Natural killer cell treated with Interleukin-12 subunit alpha and Interleukin-12 subunit beta and Interleukin-15 and Interleukin-18, amount 100 ng/mL, for 72 hours (primary cell): ENCODE results near the gene MRPL48. TPM values are rescaled to one million over a fixed set of nuclear protein-coding genes. Genes with fewer than 3 reads are reported as not detected.
"Not testable (repeated sequence)": the region's sequence is repeated elsewhere in the genome, so short reads cannot be mapped to it uniquely, and the experiment has no call there.

Experiments
- ATAC-seq, 2 donors: fragments of 150-1000 bp; cut with Tn5 transposase in 1 of 2; sonication (Bioruptor Pico), chemical (Tn5 transposase) in 1 of 2; 2 replicates each; pipeline ENCODE4 v1.10.0; 2021
- DNase-seq: peaks from one replicate; pipeline ENCODE4 v3.0.0; 2022; ENCODE audit warnings: low spot score
- H3K27ac Mint-ChIP-seq, 2 donors: 1 replicate in 1 of 2; 2 replicates in 1 of 2; pipeline ENCODE4 v1.8.0; 2022; ENCODE audit warnings: mixed read lengths in 2 of 2, mild to moderate bottlenecking in 1 of 2, moderate library complexity in 1 of 2
- H3K27me3 Mint-ChIP-seq, 2 donors: 1 replicate in 1 of 2; 2 replicates in 1 of 2; pipeline ENCODE4 v1.8.0; 2022; ENCODE audit warnings: mixed read lengths in 2 of 2
- H3K36me3 Mint-ChIP-seq: one replicate; pipeline ENCODE4 v1.8.0; 2022; ENCODE audit warnings: mixed read lengths
- H3K4me1 Mint-ChIP-seq, 2 donors: 1 replicate in 1 of 2; 2 replicates in 1 of 2; pipeline ENCODE4 v1.8.0; 2022; ENCODE audit warnings: low read depth in 2 of 2, mixed read lengths in 2 of 2, mild to moderate bottlenecking in 1 of 2
- H3K4me3 Mint-ChIP-seq: one replicate; pipeline ENCODE4 v1.8.0; 2022; ENCODE audit warnings: mixed read lengths
- H3K9me3 Mint-ChIP-seq: 2 replicates; pipeline ENCODE4 v1.8.0; 2022; ENCODE audit warnings: mixed read lengths
- total RNA-seq, 2 donors: library from RNA; stranded (reverse); gene quantifications; one replicate each; pipeline ENCODE4 v1.2.3, GENCODE V29; 2022

Gene MRPL48
- total RNA-seq, 2 donors from 2014 or later, result 39.9 to 45.0 TPM

DNA sequence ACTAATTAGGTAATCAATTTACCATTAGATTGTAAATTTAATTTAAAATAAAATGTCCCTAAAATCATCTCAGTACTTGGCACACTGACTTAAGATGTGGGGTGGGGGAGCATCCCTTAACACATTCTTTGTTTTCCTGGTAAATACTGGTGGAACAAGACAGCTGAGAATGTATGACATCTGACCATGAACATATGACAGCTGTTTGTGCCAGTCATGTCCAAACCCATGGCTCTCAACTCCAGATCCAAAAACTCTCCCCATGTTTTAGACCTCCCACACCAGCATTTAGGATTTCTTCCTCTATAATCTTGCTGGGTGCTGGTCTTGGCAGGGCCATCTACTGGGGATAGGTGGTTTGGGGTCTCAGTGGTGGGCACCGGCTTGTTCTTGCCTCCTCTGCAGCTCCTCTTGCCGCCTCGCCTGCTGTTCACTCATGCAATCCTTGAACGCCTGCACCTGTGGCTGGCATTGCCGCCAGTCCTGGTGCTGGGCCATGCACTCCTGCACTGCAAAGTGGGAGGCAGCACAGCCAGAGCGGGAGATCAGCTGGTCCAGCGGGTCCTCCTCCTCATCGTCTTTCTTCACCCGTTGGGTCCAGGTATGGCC is 85.2 kb downstream of the MRPL48 start:
- ATAC-seq, result no peak
- Mint-ChIP-seq H3K27ac (no peak overlapping the region), H3K36me3 (peaks cover 11% of the 10 kb centered on the region)

DNA sequence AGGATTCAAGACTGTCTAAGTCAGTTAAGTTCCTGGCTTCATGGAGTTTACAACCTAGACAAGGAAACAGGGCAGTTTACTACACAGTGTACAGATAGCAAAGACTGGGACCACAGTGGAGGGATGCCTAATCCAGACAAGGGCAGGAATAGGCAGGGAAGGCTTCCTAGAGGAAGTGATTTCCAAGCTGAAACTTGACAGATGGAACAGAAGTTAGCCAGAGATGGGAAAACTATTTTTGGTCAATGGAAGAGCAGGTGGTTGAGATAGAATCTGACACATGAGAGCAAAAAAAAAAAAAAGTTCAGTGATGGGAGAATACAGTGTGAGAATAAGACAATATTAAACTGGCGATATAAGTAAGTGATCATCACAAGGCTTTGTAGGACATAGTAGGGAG is 87.7 kb downstream of the MRPL48 start:
- peak overlapping the region; percentile 99 for H3K4me3 Mint-ChIP-seq
- H3K9me3 Mint-ChIP-seq, result no peaks in the 10 kb centered on the region
- H3K4me1 Mint-ChIP-seq, result peaks cover 15 to 27% of the 10 kb centered on the region in 2 donors
- H3K27me3 Mint-ChIP-seq, result no peaks in the 10 kb centered on the region
- H3K36me3 Mint-ChIP-seq, result peaks cover 11% of the 10 kb centered on the region
- DNase-seq, result no peak
- H3K27ac Mint-ChIP-seq, result peak overlapping the region; percentile 97 to 98
- no peak for ATAC-seq

More for the DNA sequence above, 85.2 kb downstream of the MRPL48 start:
- Mint-ChIP-seq H3K4me1 (peaks cover 15 to 27% of the 10 kb centered on the region in 2 donors), H3K4me3 (no peak overlapping the region), H3K27me3 (no peaks in the 10 kb centered on the region), H3K9me3 (no peaks in the 10 kb centered on the region)
- no peak for DNase-seq

DNA sequence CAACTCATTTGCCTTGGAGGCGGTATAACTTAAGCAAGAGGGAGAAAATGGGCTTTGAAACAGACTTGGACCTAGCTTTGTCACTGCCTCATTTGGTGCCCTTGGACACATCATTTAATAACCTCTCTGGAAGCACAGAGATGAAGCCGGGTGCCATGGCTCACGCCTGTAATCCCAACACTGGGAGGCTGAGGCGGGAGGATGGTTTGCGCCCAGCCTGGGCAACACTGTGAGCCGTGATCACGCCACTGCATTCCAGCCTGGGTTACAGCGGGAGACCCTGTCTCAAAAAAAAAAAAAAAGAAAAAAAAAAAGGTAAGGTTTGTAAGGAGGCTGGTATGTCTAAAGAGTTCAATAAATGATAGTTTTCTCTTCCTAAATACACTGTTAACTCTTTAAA is 88.2 kb downstream of the MRPL48 start:
- ATAC-seq (no peak), DNase-seq (no peak)
- H3K4me3 Mint-ChIP-seq, result peak overlapping the region; percentile 99
- H3K4me1 Mint-ChIP-seq, result peaks cover 15 to 27% of the 10 kb centered on the region in 2 donors
- no peaks in the 10 kb centered on the region for H3K9me3 Mint-ChIP-seq
- H3K36me3 Mint-ChIP-seq, result peaks cover 11% of the 10 kb centered on the region
- H3K27ac Mint-ChIP-seq, result peak overlapping the region; percentile 97 to 98
- no peaks in the 10 kb centered on the region for H3K27me3 Mint-ChIP-seq

DNA sequence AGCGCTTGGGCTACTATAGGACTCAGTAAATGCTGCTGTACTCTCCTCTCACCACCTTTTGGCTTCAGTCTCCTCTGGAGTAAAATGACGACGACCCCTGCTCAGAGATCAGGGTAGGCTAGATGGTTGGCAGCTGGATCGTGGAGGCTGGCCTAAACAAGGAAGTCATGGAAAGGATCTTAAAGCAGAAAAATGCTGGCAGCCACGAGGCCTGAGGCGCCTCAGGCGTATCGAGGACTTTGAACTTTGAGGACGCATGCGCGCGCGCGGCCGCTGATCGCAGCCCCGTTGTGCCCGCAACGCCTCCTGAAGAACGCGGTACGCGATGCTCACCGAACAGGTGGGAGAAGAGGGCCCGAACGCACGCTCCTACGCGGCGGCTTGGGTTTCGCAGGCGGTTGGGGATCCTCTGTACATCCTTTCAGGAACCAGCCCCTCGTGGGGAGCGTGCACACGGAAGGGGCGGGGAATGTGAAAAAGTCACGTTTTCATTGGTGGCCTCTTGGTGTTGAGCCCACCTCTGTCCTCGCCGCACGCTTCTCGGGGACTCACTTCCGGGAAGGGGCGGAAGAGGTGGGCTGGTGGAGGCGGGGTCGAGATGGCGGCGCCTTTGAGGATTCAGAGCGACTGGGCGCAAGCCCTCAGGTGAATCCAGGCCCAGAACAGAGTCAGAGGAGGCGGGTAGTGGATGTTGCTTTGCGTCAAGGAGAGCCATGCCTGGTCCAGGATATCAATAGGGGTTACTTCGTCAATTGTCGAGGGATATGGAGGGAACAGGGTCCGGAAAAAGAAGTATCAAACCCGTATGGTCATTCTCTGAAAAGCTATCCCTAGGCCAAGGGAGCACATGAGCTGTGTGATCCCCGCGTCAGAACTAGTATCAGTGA is 89.0 kb downstream of the MRPL48 start, which contains the start of the genes COA4 and PAAF1:
Gene COA4, minus strand, starts transcription at position 423 of the 887 bp plus-strand sequence. CDS start 3,468 bp downstream, outside the sequence.
Gene PAAF1, plus strand, starts transcription at position 576 of the 887 bp plus-strand sequence. Its CDS starts 23 bp downstream, at position 599.
- H3K4me3 Mint-ChIP-seq, result peak within 1 kb of the TSS; percentile 99
- DNase-seq (peak; percentile 97), ATAC-seq (peak; percentile 99)
- H3K27me3 Mint-ChIP-seq, result no peaks in the 10 kb centered on the region
- no peaks in the 10 kb centered on the region for H3K9me3 Mint-ChIP-seq
- peak within 1 kb of the TSS; percentile 97 to 98 for H3K27ac Mint-ChIP-seq
- H3K36me3 Mint-ChIP-seq, result peaks cover 8% of the 10 kb centered on the region
- peaks cover 15 to 27% of the 10 kb centered on the region in 2 donors for H3K4me1 Mint-ChIP-seq

DNA sequence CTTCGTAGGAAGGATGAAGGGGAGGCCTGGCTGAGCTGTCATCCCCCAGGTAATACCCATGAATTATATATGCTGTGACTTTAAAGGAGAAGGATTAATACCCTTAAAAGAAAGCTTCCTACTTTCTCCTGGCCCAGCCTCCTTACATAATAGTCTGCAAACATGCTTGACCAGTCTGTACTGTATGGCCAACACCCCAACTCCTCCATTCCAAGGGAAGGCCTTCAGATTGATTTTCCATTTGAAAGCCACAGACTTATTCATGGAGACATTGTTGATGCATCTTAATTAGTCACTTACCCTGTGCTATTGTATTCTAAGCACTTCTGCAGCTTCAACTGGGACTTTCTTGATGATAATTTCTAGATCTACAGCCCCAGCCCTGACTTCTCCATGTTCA is 91.1 kb downstream of the MRPL48 start:
- no peak overlapping the region for H3K27ac Mint-ChIP-seq

DNA sequence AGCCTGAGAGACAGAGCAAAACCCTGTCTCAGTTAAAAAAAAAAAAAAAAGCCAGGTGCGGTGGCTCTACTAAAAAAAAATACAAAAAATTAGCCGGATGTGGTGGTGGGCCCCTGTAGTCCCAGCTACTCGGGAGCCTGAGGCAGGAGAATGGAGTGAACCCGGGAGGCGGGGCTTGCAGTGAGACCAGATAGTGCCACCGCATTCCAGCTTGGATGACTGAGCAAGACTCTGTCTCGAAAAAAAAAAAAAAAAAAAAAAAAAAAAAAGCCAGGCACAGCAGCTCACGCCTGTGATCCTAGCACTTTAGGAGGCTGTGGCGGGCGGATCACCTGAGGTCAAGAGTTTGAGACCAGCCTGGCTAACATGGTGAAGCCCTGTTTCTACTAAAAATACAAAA is 92.8 kb downstream of the MRPL48 start:
- not testable (repeated sequence) for H3K9me3 Mint-ChIP-seq, H3K36me3 Mint-ChIP-seq, H3K4me3 Mint-ChIP-seq, DNase-seq, H3K27ac Mint-ChIP-seq, H3K27me3 Mint-ChIP-seq, ATAC-seq
- peaks cover 15 to 17% of the 10 kb centered on the region in 2 donors for H3K4me1 Mint-ChIP-seq

More for the DNA sequence above, 91.1 kb downstream of the MRPL48 start:
- Mint-ChIP-seq H3K4me1 (peaks cover 16 to 27% of the 10 kb centered on the region in 2 donors), H3K4me3 (no peak overlapping the region), H3K36me3 (peaks cover 5% of the 10 kb centered on the region), H3K27me3 (no peaks in the 10 kb centered on the region), H3K9me3 (no peaks in the 10 kb centered on the region)
- DNase-seq (no peak), ATAC-seq (no peak)

DNA sequence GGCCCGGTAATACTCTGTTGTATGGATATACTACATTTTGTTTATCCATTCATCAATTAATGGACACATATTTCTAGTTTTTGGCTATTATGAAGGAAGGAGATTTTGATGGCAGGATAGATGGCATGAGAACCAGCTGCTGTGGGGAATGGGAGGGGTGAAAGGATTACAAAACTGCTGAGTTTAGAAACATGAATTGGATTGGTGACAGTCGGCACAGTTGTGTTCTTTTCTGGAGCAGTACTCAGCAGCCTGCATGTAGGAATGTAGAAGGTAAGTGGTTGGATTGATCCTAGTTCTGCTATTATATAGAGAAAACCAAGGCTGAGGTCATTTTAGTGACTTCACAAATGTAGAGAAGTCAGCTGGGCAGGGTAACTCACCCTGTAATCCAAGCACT is 96.2 kb downstream of the MRPL48 start:
- H3K27ac Mint-ChIP-seq, result peak overlapping the region in 1 of 2 donors; percentile 20
- no peaks in the 10 kb centered on the region for H3K9me3 Mint-ChIP-seq
- peaks cover 4% of the 10 kb centered on the region for H3K36me3 Mint-ChIP-seq
- no peak for ATAC-seq
- no peaks in the 10 kb centered on the region for H3K27me3 Mint-ChIP-seq
- peaks cover 0 to 6% of the 10 kb centered on the region in 2 donors for H3K4me1 Mint-ChIP-seq
- H3K4me3 Mint-ChIP-seq, result no peak overlapping the region
- no peak for DNase-seq

DNA sequence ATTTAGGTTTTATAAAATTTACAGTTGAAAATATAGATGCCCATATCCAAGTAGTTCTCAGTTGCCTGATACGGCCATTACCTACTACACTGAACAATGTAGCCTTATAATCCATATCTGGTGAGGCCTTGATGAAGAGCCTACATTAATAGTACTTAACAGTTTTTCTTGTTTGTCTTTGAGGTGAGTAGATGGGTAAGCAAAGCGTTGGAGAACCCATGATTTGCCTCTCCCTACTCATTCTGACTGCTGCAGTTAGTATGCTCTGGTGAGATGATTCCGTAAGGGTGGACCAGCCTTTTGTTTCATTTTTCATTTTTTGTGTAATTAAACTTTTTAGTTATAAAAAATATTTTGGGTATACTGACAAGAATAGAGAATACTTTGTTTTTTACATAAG is 100.6 kb downstream of the MRPL48 start:
- Mint-ChIP-seq H3K27ac (no peak overlapping the region), H3K4me3 (no peak overlapping the region), H3K36me3 (peaks cover 19% of the 10 kb centered on the region), H3K4me1 (peaks cover 0 to 6% of the 10 kb centered on the region in 2 donors), H3K27me3 (no peaks in the 10 kb centered on the region), H3K9me3 (no peaks in the 10 kb centered on the region)
- DNase-seq, result no peak
- no peak for ATAC-seq

DNA sequence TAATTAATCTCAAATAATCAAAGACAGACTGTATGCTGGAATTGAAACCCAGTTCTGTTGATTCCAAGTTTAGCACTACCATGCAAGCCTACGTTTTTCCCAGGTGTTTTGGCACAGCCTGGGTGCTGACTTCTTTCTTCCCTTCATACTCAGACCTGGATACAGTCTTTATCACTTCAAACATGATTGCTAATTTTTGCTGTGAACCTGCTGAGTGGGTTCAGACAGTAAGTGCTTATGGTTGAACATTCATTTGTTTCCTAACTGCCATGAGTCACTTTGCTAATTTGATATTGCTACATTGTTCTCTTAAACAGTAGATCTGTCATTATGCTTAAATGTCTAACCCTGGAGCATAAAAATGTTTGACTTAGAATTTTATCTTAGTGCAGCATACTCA is 101.3 kb downstream of the MRPL48 start:
- ATAC-seq (peak in 1 of 2 donors; percentile 48), DNase-seq (no peak)
- H3K27ac Mint-ChIP-seq, result no peak overlapping the region
- no peak overlapping the region for H3K4me3 Mint-ChIP-seq
- peaks cover 19% of the 10 kb centered on the region for H3K36me3 Mint-ChIP-seq
- no peaks in the 10 kb centered on the region for H3K9me3 Mint-ChIP-seq
- H3K27me3 Mint-ChIP-seq, result no peaks in the 10 kb centered on the region
- peaks cover 0 to 3% of the 10 kb centered on the region in 2 donors for H3K4me1 Mint-ChIP-seq

DNA sequence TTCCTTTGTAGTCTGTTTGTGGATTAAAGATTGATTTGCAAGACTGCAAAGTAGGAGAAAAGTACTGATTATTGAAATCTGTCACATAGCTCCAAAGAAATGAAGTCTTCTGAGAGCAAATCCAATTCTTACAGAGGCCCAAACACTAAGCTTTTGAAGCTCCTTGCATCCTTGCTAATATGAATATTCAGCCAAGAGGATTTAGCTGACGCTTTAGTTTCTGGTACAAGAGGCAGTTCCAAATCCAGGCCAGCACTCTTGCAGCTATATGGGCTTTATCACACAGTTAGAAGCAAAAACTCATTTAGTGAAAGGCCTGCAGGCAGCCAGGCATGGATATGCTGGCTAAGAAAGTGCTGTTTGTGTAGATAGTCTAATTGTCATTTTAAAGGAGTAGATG is 101.9 kb downstream of the MRPL48 start:
- DNase-seq (no peak), ATAC-seq (no peak)
- no peaks in the 10 kb centered on the region for H3K27me3 Mint-ChIP-seq
- H3K36me3 Mint-ChIP-seq, result peaks cover 19% of the 10 kb centered on the region
- no peak overlapping the region for H3K27ac Mint-ChIP-seq
- no peak overlapping the region for H3K4me3 Mint-ChIP-seq
- H3K4me1 Mint-ChIP-seq, result peaks cover 0 to 3% of the 10 kb centered on the region in 2 donors
- no peaks in the 10 kb centered on the region for H3K9me3 Mint-ChIP-seq

DNA sequence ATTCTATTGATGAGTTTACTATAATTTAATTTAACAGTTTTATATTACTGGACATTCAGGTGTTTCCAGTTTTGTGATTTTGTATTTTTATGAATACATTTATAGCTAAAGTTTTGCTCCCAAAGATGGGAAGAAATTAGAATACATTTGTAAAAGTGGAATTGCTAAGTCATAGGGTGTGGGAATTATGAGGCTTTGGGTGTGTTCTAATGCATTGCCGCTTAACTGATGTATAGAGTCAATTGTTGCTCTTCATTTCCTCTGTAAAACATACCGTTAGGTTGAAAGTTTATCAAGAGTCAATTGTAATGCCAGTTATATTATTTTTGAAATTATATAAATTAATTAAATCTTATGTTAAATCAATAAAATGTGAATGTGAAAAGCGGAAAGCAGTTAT is 105.4 kb downstream of the MRPL48 start:
- Mint-ChIP-seq H3K9me3 (no peaks in the 10 kb centered on the region), H3K4me3 (no peak overlapping the region), H3K27ac (no peak overlapping the region), H3K36me3 (peaks cover 15% of the 10 kb centered on the region), H3K27me3 (no peaks in the 10 kb centered on the region), H3K4me1 (no peaks in the 10 kb centered on the region)
- ATAC-seq (no peak), DNase-seq (no peak)

DNA sequence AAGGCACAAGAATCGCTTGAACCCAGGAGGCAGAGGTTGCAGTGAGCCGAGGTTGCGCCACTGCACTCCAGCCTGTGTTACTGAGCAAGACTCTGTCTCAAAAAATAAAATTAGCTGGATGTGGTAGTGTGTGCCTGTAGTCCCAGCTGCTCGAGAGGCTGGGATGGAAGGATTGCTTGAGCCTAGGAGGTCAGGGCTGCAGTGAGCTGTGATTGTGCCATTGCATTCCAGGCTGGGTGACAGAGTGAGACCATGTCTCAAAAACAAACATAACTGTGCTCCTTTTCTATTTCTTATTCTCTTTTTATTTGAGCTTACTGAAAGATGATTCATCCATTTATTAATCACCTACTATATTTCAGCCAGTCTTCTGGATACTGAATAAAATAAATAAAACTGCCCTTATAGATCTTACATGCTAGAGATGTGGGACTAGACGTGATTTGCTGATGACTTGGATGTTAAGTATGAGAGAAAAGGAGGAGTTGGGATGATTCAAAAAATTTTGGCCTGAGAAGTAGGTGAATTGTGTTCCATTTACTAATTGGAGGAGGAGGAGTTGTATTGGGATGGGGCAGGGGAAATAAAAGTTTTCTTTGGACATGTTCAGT is 107.2 kb downstream of the MRPL48 start:
- DNase-seq (no peak), ATAC-seq (no peak)
- Mint-ChIP-seq H3K36me3 (peaks cover 4% of the 10 kb centered on the region), H3K4me3 (no peak overlapping the region), H3K27me3 (no peaks in the 10 kb centered on the region), H3K9me3 (no peaks in the 10 kb centered on the region), H3K4me1 (no peaks in the 10 kb centered on the region), H3K27ac (no peak overlapping the region)

DNA sequence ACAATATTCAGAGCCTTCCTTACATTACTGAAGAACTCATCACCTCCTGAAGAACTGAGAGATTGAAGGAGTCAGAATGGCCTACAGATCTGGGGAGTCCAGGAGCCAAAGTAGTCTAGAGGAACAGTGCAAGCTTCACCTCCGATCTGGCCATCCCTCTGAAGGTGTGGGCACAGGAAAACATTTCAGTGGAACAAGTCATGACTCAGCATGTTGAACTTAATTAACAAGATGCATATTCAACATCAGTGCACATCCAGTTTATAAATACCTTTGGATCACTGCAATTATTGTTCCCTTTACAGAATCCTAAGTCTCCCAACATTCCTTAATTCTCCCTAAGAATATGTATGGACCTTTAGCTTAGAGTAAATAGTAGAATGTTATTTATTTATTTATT is 114.6 kb downstream of the MRPL48 start:
- ATAC-seq (no peak), DNase-seq (no peak)
- Mint-ChIP-seq H3K9me3 (no peaks in the 10 kb centered on the region), H3K4me3 (no peak overlapping the region), H3K36me3 (no peaks in the 10 kb centered on the region), H3K27ac (no peak overlapping the region), H3K27me3 (no peaks in the 10 kb centered on the region), H3K4me1 (no peaks in the 10 kb centered on the region)

DNA sequence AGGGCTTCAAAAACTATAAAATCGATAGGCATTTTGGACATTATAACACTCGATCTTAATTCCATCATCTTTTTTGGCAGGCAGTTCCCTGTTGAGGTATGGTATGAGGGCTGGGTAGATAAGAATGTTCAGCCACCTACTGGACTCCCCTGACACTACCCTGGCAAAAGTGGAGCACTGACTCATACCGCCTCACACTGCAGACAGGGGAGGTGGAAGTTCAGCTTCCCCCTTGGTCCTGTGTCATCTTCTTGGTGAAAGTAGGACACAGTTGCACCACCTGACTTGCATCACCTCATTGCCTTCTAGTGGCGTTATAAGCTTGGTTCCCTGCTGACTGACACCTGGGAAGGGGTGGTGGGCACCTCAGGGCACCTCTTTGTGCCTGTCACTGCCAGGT is 119.5 kb downstream of the MRPL48 start:
- H3K27me3 Mint-ChIP-seq, result no peaks in the 10 kb centered on the region
- no peaks in the 10 kb centered on the region for H3K9me3 Mint-ChIP-seq
- ATAC-seq (peak; percentile 60 to 76), DNase-seq (no peak)
- H3K4me3 Mint-ChIP-seq, result no peak overlapping the region
- no peak overlapping the region for H3K27ac Mint-ChIP-seq
- H3K4me1 Mint-ChIP-seq, result no peaks in the 10 kb centered on the region
- H3K36me3 Mint-ChIP-seq, result peaks cover 13% of the 10 kb centered on the region
